ENCODE data around the gene BPIFB4.

DNA sequence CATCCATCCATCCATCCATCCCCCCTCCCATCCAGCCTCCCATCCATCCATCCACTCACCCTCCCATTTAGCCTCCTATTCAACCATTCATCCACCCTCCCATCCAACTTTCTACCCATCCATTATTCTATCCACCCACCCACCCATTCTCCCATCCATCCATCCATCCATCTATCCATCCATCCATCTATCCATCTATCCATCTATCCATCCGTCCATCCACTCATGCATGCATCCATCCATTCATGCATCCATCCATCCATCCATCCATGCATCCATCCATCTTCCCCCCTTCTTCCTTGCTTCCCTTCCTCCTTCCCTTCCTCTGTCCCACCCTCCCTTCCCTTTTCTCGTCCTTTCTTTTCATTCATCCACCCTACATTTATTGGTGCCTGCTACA is 4.8 kb upstream of the BPIFB4 start:
- TF ChIP-seq, protein P1, sequence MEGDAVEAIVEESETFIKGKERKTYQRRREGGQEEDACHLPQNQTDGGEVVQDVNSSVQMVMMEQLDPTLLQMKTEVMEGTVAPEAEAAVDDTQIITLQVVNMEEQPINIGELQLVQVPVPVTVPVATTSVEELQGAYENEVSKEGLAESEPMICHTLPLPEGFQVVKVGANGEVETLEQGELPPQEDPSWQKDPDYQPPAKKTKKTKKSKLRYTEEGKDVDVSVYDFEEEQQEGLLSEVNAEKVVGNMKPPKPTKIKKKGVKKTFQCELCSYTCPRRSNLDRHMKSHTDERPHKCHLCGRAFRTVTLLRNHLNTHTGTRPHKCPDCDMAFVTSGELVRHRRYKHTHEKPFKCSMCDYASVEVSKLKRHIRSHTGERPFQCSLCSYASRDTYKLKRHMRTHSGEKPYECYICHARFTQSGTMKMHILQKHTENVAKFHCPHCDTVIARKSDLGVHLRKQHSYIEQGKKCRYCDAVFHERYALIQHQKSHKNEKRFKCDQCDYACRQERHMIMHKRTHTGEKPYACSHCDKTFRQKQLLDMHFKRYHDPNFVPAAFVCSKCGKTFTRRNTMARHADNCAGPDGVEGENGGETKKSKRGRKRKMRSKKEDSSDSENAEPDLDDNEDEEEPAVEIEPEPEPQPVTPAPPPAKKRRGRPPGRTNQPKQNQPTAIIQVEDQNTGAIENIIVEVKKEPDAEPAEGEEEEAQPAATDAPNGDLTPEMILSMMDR (IDR thresholded peaks at IDR 0.05) = no peak
- TF ChIP-seq POLR2A (IDR thresholded peaks at IDR 0.05) = no peak

Data from heart left ventricle (tissue), 13 donors.